Brain microvascular endothelial cell (primary cell): ENCODE measurements around the gene MRPL43.

ENCODE experiments used
- DNase-seq: peaks from one replicate; pipeline ENCODE4 v3.0.0-alpha.2; 2020
- H3K27ac ChIP-seq: fragments of 250-450 bp; sonication (Bioruptor Pico); 2 replicates; pipeline ENCODE4 v1.5.1; 2020; ENCODE audit warnings: mild to moderate bottlenecking, moderate library complexity
- H3K27me3 ChIP-seq: fragments of 250-450 bp; sonication (Bioruptor Pico); replicated peaks from 2 replicates; pipeline ENCODE4 v1.5.1; 2020; ENCODE audit warnings: mild to moderate bottlenecking
- H3K36me3 ChIP-seq: fragments of 250-450 bp; sonication (Bioruptor Pico); replicated peaks from 2 replicates; pipeline ENCODE4 v1.5.1; 2020; ENCODE audit warnings: mild to moderate bottlenecking
- H3K4me3 ChIP-seq: 2 replicates; pipeline ENCODE4 v1.5.1; 2011; ENCODE audit warnings: low read depth, mild to moderate bottlenecking, control low read depth, low read length, moderate library complexity
- in situ Hi-C: cut with HindIII; loops from 2 replicates; pipeline ENCODE4 v1.10.0; 2017; ENCODE audit warnings: low sequenced_read_pairs, low pct_ligation_motif_present
- TF ChIP-seq, protein P1 (sequence below): IDR thresholded peaks from 2 replicates; pipeline ENCODE4 v1.5.1; 2011; ENCODE audit warnings: low read depth, mild to moderate bottlenecking, moderate library complexity, low read length, control low read depth, inconsistent platforms; ENCODE audit errors: missing control alignments

The MRPL43 gene

DNA sequence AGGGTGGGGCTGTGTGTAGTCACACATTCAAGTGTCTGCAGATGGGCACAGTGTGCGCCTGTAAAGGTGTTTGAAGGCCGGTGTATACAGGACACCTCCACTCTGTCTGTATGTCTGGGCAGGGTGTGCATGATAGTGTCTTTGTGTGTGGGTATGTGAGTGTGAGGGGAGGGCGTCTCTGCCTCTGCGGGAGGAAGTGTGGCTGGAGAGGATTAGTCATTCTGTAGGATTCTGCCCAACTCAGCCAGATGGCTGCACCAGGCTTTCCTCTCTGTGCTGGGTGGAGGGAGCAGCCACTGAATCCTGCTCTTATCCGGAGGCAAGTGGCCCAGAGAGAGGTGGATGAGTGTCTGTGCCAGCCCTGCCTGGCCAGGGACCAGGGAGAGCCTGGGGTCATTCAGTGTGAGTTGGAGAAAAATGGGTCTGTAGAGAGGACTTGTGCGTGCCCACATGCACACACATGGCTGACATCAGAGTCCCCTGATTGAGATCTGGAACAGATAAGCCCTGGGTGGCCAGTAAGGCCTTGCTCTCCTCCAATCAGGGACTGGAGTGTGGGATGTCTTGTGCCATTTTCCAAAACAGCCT, 45.4 kb upstream of the MRPL43 start:
- Histone ChIP-seq H3K36me3 (peaks cover 29% of the 10 kb centered on the region), H3K27me3 (no peaks in the 10 kb centered on the region), H3K4me3 (peak overlapping the region; percentile 82), H3K27ac (peak overlapping the region; percentile 98)
- in situ Hi-C loops = no loop called here
- DNase-seq = peak; percentile 84
- TF ChIP-seq, protein P1, sequence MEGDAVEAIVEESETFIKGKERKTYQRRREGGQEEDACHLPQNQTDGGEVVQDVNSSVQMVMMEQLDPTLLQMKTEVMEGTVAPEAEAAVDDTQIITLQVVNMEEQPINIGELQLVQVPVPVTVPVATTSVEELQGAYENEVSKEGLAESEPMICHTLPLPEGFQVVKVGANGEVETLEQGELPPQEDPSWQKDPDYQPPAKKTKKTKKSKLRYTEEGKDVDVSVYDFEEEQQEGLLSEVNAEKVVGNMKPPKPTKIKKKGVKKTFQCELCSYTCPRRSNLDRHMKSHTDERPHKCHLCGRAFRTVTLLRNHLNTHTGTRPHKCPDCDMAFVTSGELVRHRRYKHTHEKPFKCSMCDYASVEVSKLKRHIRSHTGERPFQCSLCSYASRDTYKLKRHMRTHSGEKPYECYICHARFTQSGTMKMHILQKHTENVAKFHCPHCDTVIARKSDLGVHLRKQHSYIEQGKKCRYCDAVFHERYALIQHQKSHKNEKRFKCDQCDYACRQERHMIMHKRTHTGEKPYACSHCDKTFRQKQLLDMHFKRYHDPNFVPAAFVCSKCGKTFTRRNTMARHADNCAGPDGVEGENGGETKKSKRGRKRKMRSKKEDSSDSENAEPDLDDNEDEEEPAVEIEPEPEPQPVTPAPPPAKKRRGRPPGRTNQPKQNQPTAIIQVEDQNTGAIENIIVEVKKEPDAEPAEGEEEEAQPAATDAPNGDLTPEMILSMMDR = no peak

DNA sequence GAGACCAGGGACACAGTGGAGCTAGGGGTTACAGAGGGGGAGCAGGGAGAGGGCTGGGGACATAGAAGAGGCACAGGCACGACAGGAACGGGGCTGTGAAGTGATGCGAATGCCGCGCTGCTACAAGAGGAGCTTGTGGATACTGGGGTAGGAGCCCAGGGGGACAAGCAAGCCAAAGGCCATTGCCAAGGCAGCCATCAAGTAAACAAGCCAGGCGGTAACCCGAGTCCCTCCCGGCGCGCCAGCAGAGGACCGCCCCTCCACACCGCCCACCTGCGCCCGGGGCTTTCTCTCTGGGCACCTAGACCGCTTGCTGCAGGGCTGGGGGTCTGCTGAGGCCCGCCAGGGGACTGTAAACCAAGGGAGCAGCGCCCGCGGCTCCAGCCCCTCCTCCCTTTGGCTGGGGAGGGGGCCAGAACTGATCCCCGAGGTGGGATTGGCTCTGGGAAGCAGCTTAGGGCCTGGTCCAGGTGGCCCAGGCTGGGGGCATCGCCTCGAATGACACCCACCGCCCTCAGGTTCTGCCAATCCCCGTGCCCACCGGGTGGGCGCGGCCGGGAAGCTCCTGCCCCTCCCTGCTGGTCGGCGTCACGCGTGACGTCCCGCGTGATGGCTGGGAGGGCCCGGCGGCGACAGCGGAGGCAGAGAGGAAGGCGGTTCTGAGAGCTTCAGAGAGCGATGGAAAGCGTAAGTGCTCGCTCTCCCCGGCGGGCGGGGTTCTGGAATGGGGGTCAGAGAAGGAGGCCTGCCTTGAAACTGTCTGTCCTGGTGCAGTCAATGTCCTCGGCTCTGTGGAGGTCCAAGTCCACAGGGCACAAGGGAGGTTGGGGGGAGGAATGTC, 44.7 kb upstream of the MRPL43 start:
- peaks cover 22% of the 10 kb centered on the region for H3K36me3 ChIP-seq
- H3K4me3 ChIP-seq = peak overlapping the region; percentile 82
- in situ Hi-C loops = no loop called here
- TF ChIP-seq, protein P1 = no peak
- peak overlapping the region; percentile 98 for H3K27ac ChIP-seq
- no peaks in the 10 kb centered on the region for H3K27me3 ChIP-seq
- DNase-seq = peak; percentile 54

DNA sequence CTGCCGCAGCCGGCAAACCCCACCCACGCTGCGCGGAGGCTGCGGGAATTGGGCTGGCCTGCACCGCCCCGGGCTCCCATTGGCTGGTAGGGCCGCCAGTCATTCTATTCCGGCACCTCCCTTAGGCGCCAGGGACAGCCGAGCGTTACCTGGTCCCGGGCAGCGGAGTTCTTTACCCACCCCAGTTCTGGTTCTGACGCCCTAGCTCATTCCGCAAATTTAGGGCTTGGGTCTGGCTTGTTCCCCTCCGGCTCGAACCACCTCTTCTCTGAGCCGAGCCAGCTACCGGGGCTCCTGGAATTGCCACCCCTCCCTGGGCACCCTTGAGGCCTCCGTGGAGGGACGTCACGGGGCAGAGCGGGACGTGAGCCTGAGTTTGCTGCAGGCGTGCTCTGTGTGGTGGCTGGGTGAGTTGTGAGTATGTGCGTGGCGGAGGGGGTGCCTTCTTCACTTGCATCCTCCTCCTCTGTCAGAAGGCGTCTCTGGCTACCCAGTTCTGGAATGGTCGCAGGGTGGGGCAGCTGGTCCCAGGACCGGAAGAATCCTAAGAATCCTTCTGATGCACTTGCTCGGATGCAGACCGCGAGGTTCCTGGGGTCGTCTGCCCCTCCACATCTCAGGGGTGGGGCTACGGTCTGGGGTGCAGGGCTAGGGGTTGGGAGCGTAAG, 44.0 kb upstream of the MRPL43 start, which contains the start of the genes PDZD7 and SFXN3:
PDZD7 (minus strand) TSS at position 2 of the 668 bp plus-strand sequence. CDS start 910 bp downstream, outside the sequence.
SFXN3 (plus strand) TSS at position 107 of the 668 bp plus-strand sequence. CDS start 3,461 bp downstream, outside the sequence.
- peaks cover 14% of the 10 kb centered on the region for H3K36me3 ChIP-seq

DNA sequence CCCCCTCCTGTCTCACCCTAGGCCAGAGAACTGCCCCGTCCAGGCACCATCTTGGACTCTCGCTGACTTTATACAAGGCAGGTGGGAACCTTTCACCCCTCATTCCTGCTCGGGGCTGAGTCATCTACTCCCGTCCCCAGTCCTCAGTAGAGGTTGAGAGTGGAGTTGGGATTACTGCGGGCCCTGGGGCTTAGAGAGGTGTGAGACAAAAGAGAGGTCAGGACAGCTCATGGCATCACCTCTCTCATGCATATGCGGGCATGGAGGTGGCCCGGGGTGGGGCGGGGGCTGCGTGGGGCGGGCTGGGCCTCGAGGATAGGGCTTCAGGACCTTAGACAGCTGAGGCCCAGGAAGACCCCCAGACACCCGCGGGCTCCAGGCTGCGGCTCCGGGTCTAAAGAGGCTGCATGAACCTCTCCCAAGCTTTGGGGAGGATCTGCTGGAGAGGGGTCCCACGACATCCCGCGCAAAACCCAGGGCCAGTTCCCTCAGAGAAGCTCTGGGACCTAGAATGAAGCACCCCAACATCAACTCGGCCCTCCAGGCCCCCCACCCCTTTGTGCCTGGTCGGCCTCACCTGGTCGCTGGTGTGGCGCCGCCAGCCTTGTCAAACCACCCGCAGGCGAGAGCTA, 43.3 kb upstream of the MRPL43 start:
- no peaks in the 10 kb centered on the region for H3K27me3 ChIP-seq
- H3K4me3 ChIP-seq = peak overlapping the region; percentile 82
- TF ChIP-seq, protein P1 = no peak
- H3K36me3 ChIP-seq = peaks cover 9% of the 10 kb centered on the region
- DNase-seq = no peak
- H3K27ac ChIP-seq = no peak overlapping the region
- in situ Hi-C loops = no loop called here

More for the DNA sequence above, 44.0 kb upstream of the MRPL43 start, which contains the start of the genes PDZD7 and SFXN3:
- Histone ChIP-seq H3K4me3 (peak within 1 kb of the TSS; percentile 82), H3K27ac (peak within 1 kb of the TSS; percentile 98), H3K27me3 (no peaks in the 10 kb centered on the region)
- TF ChIP-seq, protein P1 = no peak
- in situ Hi-C loops = no loop called here
- peak; percentile 92 for DNase-seq

DNA sequence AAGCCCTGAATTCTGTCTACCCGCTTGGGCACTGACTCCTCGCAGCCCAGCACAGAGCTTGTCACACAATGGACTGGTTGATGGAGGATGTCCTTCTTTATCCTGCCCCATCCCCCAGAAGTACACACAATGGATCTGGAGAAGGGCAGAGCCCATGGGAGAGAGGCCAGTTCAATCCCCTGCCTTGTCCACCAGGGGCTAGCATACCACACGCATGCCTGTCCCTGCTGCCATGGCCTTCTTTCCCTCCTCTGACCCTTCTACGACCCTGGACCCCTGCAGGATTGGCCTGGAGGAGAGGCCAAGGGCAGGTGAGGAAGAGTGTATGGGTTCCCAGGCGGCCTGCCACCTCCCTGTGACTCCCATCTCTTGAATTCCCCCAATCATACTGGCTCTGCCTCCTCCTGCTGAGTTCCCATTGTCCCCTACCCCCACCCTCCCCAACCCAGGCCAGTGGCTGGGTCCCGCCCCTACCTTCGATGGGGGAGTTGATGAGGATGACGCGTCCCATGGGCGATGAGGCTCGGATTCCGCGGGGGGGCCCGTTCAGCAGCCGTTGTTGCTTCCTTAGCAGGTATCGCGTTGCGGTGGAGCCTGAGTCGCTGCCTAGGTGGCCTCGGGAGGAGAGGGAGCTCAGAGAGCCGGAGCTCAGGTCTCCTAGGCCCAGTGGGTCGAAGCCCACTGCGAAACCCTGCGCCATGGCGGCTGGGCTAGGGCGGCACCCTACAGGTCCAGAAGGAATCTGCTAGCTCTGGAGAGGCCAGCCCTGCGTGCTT, 42.4 kb upstream of the MRPL43 start:
- in situ Hi-C loops = no loop called here
- no peak overlapping the region for H3K4me3 ChIP-seq
- TF ChIP-seq, protein P1 = peak; percentile 50
- DNase-seq = no peak
- no peak overlapping the region for H3K27ac ChIP-seq
- peaks cover under 1% of the 10 kb centered on the region for H3K36me3 ChIP-seq
- H3K27me3 ChIP-seq = no peaks in the 10 kb centered on the region
